ENCODE measurements around the gene TRABD2A.

GRCh38 chr2:84785950-84786349 is 94.9 kb downstream of the TRABD2A start:
- TF ChIP-seq POLR2A (IDR thresholded peaks at IDR 0.05), result no peak
- no peak for TF ChIP-seq CTCF (IDR thresholded peaks at IDR 0.05)
